ENCODE measurements around the gene ZFR2. TPM values are rescaled to one million over a fixed set of nuclear protein-coding genes. Genes with fewer than 3 reads are reported as not detected.

Gene ZFR2
- total RNA-seq, 1 donor from 2014 or later: not detected

Other genes starting within 250 kb of the ZFR2 start
- 12.6 TPM for gene CACTIN, start 242.2 kb downstream of the ZFR2 start, total RNA-seq
- gene PIP5K1C, start 168.6 kb downstream of the ZFR2 start, total RNA-seq: 34.7 TPM
- 0.62 TPM for gene TJP3, start 160.7 kb downstream of the ZFR2 start, total RNA-seq
- gene APBA3, start 107.3 kb downstream of the ZFR2 start, total RNA-seq: 12.7 TPM
- 73.8 TPM for gene MRPL54, start 106.4 kb downstream of the ZFR2 start, total RNA-seq
- not detected for gene RAX2, start 96.8 kb downstream of the ZFR2 start, total RNA-seq
- 0.43 TPM for gene MATK, start 82.7 kb downstream of the ZFR2 start, total RNA-seq
- not detected for gene ATCAY, start 11.6 kb upstream of the ZFR2 start, total RNA-seq
- 627 TPM for gene NMRK2, start 64.0 kb upstream of the ZFR2 start, total RNA-seq
- 67.5 TPM for gene DAPK3, start 102.1 kb upstream of the ZFR2 start, total RNA-seq
- gene EEF2, start 116.4 kb upstream of the ZFR2 start, total RNA-seq: 2,154 TPM
- 16.1 TPM for gene PIAS4, start 138.7 kb upstream of the ZFR2 start, total RNA-seq
- gene ZBTB7A, start 197.9 kb upstream of the ZFR2 start, total RNA-seq: 30.8 TPM

Measured in Right ventricle myocardium inferior (tissue), 1 donor.